ENCODE data around the gene PIGU. TPM values are rescaled to one million over a fixed set of nuclear protein-coding genes. Genes with fewer than 3 reads are reported as not detected.

Gene PIGU
- total RNA-seq, 1 experiment from 2014 or later, result 32.8 TPM

- no peaks in the 10 kb centered on the region for H3K27me3 ChIP-seq (ENCODE audit: insufficient read depth, low read length)
- no peak overlapping the region for H4K5ac ChIP-seq (ENCODE audit: insufficient read length, low read depth, low read length)
- H3K27ac ChIP-seq (ENCODE audit: insufficient read length, low read depth, low read length), result no peak overlapping the region
- Mint-ChIP-seq H3K4me1 (no peaks in the 10 kb centered on the region), H3K9me3 (no peaks in the 10 kb centered on the region), H3K27me3 (ENCODE audit: low read depth) (no peaks in the 10 kb centered on the region), H3K27ac (no peak overlapping the region), H3K36me3 (ENCODE audit: insufficient read depth in 1 of 3, low read depth in 3 of 3) (peaks cover 18 to 79% (median 57%) of the 10 kb centered on the region in 3 experiments; a peak in 6 of 7 replicates), H3K4me3 (no peak overlapping the region)
- H2BK120ac ChIP-seq (ENCODE audit: low read depth, low read length, poor library complexity, severe bottlenecking), result no peak overlapping the region
- TF ChIP-seq CTCF (conservative IDR thresholded peaks at IDR 0.05), result no peak
- no peak overlapping the region for H2BK12ac ChIP-seq (ENCODE audit: insufficient read length, low read depth, low read length)
- no peaks in the 10 kb centered on the region for H3K79me1 ChIP-seq (ENCODE audit: insufficient read depth, low read depth, low read length, poor library complexity, severe bottlenecking)
- H4K8ac ChIP-seq (replicated peaks; ENCODE audit: insufficient read length, low read depth, low read length), result no peak overlapping the region
- H3K9ac ChIP-seq (ENCODE audit: extremely low read depth, insufficient read length, low read length), result no peak overlapping the region
- H3K56ac ChIP-seq (ENCODE audit: insufficient read length, low read depth, low read length), result no peak overlapping the region
- no peak overlapping the region for H4K91ac ChIP-seq (ENCODE audit: insufficient read length, low read depth, low read length)
- H3K18ac ChIP-seq (ENCODE audit: insufficient read length, low read depth, low read length), result no peak overlapping the region
- WGBS (ENCODE audit: extremely low coverage, insufficient read length, low lambda C conversion rate), result no CpG with 5 or more reads among the region's 3 CpGs
- no peak overlapping the region for H2BK5ac ChIP-seq (ENCODE audit: insufficient read length, low read length)
- no peak overlapping the region for H3T11ph ChIP-seq (ENCODE audit: low read length)
- no peak overlapping the region for H3K4ac ChIP-seq (ENCODE audit: low read depth, low read length)
- no peak overlapping the region for H3K4me2 ChIP-seq (ENCODE audit: insufficient read depth, insufficient read length, low read length)
- no peak overlapping the region for H2BK20ac ChIP-seq (ENCODE audit: low read depth, low read length, poor library complexity, severe bottlenecking)
- no peak overlapping the region for H2AFZ ChIP-seq (ENCODE audit: low read length)
- no peak overlapping the region for H3K14ac ChIP-seq (ENCODE audit: insufficient read depth, low read length)
- no peaks in the 10 kb centered on the region for H4K20me1 ChIP-seq (ENCODE audit: control insufficient read depth, insufficient read depth, insufficient read length)
- no peaks in the 10 kb centered on the region for H3K23me2 ChIP-seq (ENCODE audit: insufficient read length, low read depth, low read length, poor library complexity, severe bottlenecking)
- H3K9me3 ChIP-seq (ENCODE audit: control insufficient read depth, low read depth, low read length), result no peaks in the 10 kb centered on the region
- no peak for DNase-seq
- H2AK5ac ChIP-seq (ENCODE audit: insufficient read length, low read length), result no peak overlapping the region
- H2BK15ac ChIP-seq (ENCODE audit: low read depth, low read length), result no peak overlapping the region
- no peak overlapping the region for H3K23ac ChIP-seq (ENCODE audit: insufficient read length, low read depth, low read length)
- H3K79me2 ChIP-seq (ENCODE audit: insufficient read depth, low read length), result no peaks in the 10 kb centered on the region
- no peaks in the 10 kb centered on the region for H3K4me1 ChIP-seq (ENCODE audit: insufficient read depth, low read length)
Measured at GRCh38 chr20:34529742-34530141, 147.2 kb downstream of the PIGU start.
